GM23338 (cell line): Measurements from ENCODE around the gene TMIE.

Experiments
- CREB1 ChIP-seq: fragments of 250-450 bp; sonication (Bioruptor Pico); IDR thresholded peaks from 2 replicates; pipeline ENCODE4 v1.5.0; 2020; ENCODE audit warnings: low read depth, mild to moderate bottlenecking, moderate library complexity
- CTCF ChIP-seq, 2 experiments: fragments of 200-600 bp in 1 of 2; sonication (generic) in 1 of 2; conservative IDR thresholded peaks; 2 replicates each; pipeline versions ENCODE4 v1.5.1 to v1.6.1; 2016 to 2017; ENCODE audit warnings: antibody characterized with exemption in 2 of 2, low read depth in 2 of 2, mild to moderate bottlenecking in 2 of 2, moderate library complexity in 1 of 2
- EZH2 ChIP-seq: fragments of 200-600 bp; sonication (generic); IDR thresholded peaks from one replicate; pipeline ENCODE4 v1.8.0; 2017; ENCODE audit warnings: antibody characterized with exemption, mild to moderate bottlenecking, low read depth; ENCODE audit not compliant: unreplicated experiment
- JUNB ChIP-seq: IDR thresholded peaks from one replicate; pipeline ENCODE4 v1.6.1; 2016; ENCODE audit warnings: antibody characterized with exemption; ENCODE audit not compliant: unreplicated experiment
- NANOG ChIP-seq: IDR thresholded peaks from 2 replicates; pipeline ENCODE4 v1.6.1; 2016; ENCODE audit warnings: antibody characterized with exemption, borderline replicate concordance
- POLR2AphosphoS5 ChIP-seq: IDR thresholded peaks from 2 replicates; pipeline ENCODE4 v1.6.1; 2016; ENCODE audit warnings: antibody characterized with exemption, low read depth
- REST ChIP-seq: IDR thresholded peaks from one replicate; pipeline ENCODE4 v1.6.1; 2018; ENCODE audit warnings: antibody characterized with exemption; ENCODE audit not compliant: unreplicated experiment

GRCh38 chr3:46708401-46709156 is 7.4 kb downstream of the TMIE start:
- TF ChIP-seq CREB1 (CRISPR knock-in tag) (no peak), CTCF (conservative IDR thresholded peaks at IDR 0.05; ENCODE audit: low read depth in 2 of 2) (no peak), REST (no peak), NANOG (no peak), EZH2 (no peak), POLR2AphosphoS5 (no peak), JUNB (no peak)
